HG02678 (cell line): ENCODE results near the gene PROZ.

Source experiments
- ATAC-seq: cut with Tn5 transposase; IDR thresholded peaks from one replicate; pipeline ENCODE4 v1.9.1; 2021; ENCODE audit warnings: mild to moderate bottlenecking, moderate library complexity; ENCODE audit not compliant: unreplicated experiment

The PROZ gene

DNA sequence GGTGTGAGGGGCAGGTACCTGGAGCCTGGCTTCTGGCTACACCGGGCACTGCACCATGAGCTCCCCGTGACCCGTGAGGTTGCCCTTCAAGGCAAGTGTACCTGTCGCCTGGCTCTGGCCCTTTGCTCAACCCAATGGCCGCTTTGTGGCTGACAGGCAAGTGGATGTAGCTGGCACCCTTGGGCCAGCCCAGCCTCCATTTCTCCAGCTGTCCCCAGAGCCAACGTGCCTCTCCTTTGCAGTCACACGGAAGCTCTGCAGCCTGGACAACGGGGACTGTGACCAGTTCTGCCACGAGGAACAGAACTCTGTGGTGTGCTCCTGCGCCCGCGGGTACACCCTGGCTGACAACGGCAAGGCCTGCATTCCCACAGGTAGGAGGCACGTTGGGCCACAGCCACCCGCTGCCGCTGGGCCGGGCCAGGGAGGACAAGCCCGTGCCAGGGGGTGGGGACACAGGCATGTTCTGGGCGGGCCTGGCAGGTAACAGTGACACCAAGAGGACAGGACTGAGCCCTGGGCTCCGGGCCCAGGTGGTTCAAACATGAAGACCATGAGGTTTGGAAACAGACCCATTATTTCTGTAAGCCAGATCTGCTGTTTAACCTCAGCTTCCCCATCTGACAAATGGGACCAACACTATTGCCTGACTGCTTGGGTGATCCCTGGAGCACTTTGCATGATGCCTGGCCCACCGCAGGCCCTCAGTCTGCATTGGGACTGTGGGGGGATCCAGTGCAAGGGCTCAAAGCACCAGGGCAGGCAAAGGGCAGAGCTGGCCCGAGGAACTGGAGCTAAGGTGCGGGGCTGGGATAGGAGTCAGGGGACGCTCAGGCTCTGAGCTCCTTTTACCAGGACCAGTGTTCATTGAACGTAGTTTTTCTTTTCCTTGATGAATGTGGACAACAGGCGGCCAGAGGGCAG, 17.5 kb upstream of the PROZ start:
- ATAC-seq: no peak

DNA sequence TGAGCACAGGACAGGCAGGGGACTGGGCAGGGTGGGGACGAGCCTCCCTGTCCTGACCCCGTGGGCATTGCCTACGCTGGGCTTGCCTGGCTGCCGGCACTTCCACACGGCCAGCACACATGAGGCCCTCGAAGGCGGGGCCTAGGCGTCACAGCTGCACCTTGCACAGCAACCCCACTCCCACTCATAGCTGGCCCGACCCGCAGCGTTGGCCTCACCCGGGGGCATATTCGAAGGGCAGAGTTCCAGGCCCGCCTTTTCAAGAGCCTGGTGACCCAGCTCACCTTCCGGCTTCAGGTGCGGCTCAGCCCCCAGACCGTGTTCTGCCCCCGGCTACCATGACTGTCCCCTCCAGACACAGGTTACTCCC, 16.9 kb upstream of the PROZ start:
- no peak for ATAC-seq

DNA sequence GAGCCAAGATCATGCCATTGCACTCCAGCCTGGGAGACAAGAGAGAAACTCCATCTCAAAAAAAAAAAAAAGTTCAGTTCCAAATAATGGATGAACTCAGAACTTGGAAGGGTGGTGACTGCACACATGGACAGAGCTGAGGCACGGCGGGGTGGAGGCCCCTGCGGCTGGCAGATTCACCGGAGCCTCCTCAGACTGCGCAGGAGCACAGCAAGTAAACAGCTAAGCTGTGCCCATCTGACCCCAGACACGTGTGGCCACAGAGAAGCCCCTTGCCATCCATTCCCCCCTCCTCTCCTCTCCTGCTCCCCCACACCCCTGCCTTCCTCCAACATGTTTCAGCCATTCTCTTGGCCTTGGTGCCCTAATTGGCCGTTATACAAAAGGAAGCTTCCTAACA, 15.6 kb upstream of the PROZ start:
- no peak for ATAC-seq

DNA sequence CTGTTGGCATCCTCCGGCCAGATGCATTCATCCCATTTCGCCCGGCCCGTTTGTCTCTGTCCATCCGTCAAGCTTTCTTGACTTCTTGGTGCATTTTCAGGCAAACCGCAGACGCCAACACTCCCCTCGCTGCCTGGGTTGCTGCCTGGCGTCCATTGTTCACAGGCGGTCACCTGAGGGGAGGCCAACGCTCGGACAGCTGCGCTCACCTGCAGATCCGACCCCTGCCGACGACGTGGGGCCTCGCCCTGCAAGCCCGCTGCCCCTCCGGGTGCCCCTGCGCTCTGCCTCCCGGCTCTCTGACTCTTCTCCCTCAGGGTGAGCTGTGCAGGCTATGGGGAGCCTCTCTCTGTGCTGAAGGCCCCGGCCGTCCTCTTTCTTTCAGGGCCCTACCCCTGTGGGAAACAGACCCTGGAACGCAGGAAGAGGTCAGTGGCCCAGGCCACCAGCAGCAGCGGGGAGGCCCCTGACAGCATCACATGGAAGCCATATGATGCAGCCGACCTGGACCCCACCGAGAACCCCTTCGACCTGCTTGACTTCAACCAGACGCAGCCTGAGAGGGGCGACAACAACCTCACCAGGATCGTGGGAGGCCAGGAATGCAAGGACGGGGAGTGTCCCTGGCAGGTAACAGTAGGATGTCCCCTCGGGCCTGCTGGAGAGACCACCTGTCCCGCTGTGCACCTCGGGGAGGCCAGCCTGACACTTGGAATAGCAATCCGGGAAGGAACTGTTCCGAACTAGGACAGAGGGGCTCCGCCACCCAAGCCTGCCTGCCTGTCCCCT, 14.8 kb upstream of the PROZ start:
- ATAC-seq: no peak

DNA sequence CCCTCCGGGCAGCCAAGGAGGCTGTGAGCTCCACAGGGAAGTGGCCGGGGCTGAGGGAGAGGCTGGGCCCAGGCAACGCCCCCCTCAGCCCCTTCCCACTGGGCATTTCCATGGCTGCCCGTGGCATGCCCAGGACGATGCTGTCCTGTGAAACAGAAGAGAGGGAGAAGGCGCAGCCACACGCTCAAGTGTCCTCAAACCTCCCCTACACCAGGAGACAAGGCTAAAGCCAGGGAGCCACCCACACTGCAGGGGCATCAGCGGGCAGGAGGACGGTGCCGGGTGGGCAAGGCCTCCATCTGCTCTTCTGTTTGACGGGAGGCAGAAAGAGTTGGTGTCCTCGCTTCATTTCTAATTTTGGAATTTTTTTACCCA, 14.2 kb upstream of the PROZ start:
- ATAC-seq: no peak

DNA sequence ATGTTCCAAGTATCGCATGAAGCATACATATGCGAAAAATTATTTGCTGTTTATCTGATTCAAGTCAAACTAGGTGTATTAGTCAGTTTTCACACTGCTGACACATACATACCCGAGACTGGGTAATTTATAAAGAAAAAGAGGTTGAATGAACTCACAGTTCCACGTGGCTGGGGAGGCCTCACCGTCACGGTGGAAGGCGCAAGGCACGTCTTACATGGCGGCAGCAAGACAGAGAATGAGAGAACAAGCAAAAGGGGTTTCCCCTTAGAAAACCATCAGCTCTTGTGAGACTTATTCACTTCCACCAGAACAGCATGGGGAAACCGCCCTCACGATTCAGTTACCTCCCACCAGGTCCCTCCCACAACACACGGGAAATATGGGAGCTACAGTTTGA, 13.0 kb upstream of the PROZ start:
- ATAC-seq: no peak

DNA sequence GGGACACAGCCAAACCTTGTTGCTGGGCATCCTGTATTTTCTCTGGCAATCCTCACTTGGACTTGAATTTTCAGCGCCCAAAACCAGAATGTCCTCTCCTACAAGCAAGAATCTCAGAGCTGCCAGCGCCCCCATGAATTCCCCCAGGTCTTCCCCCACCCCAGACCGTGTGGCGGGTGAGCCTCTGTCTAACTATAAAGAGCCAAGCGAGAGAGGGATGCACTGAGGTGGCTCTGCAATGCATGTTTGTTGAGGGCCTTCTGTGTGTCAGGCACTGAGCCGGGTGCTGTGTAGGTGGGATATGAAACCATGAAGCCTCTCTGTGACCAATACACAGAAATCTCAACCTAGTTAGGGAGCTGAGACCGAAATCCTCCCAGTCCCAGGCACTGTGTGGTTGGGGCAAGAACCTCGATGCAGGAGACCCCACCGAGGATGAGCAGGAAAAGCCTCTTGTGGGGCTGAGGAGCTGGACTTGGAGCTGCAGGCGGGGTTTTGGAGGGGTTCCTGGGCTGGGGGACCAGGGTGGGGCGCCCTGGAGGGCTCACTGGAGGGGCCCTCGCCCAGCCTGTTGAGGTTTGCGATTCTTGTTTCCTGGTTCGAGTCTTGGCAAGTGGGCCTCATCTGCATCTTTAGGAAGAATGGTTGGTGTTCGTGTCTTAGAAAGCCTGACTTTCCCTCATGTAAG, 12.4 kb upstream of the PROZ start:
- ATAC-seq: no peak

DNA sequence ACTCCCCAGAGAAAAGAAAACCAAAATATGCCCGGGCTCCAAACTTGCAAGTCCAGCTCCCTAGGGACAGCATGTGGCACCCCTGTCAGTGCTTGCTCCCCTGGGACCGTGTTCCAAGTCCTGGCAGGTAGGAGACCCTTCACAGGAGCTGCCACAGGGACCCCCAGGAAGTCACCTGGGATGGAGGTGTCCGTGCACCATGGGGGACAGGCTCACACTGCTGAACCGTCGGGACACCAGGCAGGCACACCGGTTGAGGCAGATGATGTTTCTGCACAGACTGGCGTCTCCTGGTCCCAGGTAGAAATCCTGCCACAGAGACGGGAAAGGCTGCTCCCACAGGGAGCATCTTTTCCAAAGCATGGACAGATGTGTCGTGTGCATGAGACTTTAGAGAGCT, 11.7 kb upstream of the PROZ start:
- no peak for ATAC-seq

DNA sequence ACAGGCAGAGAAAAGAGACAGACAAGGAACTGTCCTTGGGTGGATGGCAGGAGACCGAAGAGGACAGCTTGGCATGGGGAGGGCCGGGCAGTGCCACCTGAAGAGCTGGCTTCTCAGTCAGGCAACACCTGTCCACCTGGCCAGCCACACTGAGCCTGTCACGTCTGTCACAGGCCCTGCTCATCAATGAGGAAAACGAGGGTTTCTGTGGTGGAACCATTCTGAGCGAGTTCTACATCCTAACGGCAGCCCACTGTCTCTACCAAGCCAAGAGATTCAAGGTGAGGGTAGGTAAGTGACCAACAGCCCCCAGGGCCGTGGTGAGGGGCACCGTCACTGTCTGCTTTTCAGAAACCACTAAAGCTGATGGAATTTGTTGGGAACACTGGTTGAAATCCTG, 11.2 kb upstream of the PROZ start:
- ATAC-seq: no peak

DNA sequence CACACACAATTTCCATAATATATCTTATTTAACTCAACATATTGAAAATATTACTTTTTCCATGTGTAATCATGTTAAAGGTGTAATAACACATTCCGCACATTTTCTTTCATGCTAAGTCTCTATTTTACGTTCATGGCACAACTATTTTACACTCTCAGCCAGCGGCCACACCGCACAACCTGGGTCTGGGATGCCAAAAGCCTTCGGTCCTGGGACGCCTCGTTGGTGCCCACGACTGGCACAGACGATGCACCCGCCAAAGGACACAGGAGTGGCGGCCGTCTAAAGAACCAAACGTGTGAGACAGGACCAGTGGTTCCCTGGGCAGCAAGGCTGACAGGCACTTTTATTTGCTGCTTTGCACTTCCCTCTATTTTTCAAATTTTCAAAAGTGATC, 10.0 kb upstream of the PROZ start:
- ATAC-seq: no peak

DNA sequence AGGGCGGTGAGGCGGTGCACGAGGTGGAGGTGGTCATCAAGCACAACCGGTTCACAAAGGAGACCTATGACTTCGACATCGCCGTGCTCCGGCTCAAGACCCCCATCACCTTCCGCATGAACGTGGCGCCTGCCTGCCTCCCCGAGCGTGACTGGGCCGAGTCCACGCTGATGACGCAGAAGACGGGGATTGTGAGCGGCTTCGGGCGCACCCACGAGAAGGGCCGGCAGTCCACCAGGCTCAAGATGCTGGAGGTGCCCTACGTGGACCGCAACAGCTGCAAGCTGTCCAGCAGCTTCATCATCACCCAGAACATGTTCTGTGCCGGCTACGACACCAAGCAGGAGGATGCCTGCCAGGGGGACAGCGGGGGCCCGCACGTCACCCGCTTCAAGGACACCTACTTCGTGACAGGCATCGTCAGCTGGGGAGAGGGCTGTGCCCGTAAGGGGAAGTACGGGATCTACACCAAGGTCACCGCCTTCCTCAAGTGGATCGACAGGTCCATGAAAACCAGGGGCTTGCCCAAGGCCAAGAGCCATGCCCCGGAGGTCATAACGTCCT, 9.4 kb upstream of the PROZ start:
- ATAC-seq: no peak

DNA sequence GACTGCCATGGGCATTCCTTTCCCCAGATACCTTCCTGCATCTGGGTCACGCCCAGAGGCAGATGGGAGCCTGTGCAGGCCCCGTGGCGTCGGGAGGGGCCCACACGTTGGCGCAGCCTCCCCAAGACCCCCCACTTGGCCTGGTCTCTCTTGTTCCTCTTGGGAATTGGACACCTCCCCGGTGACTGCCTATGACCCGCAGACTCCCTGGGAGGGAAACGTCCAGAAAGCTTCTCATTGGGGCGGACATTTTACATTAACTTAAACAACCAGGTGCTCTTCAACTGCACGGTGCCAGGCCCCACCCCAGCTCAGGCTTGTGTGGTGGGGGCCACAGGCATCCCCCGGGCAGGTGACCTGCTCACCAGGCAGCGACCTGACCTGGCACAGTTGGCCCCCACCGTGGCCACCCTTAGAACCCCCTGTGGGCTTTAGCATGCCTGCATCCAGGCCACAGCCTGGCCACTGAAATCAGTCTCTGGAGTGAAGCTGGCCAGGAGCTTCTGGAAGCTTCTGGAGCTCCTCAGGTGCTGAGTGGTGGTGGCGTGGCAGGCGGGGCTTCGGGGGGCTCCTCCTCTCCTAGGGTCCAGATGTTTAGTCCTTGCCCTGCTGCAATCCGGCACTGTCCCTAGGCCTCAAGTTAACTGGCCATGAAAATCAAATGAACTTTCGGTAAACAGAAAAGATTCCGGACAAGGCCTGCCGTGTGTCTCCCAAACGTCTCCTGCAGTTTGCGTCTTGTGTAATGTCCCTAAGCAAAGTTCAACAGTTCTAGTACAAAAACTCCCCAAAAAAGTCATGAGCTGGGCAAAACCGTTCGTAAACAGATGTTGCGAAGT, 8.5 kb upstream of the PROZ start:
- ATAC-seq: no peak

DNA sequence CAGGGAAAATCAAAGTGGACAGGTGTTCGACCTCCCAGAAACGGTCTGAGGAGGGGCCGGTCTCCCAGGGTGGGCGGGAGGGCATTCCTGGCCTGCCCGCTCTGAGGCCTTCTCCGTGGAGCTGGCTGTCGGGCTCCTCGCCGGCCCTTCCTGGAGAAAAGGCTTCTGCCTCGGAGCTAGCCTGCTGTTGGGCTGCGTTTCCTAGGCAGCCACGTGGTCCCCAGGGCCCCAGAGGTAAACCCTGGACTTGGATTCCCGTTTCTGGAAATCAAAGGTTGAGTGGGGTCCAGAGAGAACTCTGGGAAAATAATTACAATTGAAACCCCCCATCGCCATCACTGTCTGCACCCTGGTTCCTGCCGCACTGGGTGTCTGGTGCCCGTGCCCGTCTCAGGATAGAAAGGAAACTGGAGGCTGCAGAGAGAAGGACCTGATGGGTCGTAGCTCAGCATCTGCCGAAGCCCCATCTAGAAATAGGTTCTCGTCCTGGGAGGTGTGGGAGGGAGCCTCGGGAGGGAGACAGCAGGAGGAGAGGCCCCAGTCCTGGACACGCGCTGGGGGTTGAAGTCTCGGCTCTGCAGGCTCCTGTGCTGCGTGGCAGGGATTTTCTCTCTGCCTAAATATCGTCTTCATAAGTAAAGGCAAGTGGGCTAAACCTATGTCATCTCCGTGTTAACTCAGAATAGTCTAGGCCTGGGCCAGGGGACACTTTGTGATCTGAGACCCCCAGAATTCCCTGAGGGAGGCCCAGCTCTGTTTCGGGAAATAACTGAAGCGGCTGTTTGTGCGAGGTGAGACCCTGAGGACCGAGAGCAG, 7.7 kb upstream of the PROZ start:
- no peak for ATAC-seq

DNA sequence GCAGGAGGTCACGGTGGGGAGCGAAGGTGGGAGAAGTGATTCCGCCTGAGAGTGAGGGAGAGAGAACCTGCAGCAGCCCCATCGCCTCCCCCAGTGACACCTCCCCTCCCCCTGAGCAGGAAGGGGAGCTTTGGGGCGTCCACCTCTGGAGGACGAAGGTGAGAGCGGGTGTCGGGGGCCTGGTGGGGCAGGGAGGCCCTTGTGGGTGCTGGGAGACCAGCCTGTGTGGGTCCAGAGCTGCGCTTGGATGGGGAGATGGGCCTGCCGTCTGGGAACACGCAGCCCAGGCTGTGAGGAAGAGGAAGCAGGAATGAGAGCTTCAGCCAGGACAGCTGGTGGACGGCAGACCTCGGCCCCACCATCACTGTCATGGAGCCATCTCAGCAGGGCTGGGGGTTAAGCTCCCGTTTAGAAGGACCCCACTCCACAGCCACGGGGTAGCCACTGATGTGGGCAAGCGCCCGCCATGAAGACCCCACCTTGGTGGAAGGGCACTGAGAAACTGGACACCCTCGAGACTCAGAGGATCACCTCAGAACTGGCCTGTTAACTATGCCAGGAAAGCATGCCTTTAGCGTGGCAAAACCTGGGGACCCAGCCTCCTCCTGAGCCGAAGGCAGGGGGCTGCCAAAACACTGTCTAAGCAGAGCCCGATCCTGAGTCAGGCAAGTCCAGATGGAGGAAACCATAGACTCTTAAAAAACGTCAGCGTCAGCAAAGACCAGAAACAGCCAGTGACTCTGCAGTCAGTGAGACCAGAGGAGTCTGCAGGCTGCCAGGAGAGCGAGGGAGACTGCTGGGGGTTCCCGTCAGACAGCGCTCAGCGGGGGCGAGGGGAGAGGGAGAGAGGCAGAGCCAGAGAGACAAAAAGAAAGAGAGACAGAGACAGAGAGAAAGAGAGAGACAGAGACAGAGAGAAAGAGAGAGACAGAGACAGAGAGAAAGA, 6.4 kb upstream of the PROZ start:
- ATAC-seq: no peak

DNA sequence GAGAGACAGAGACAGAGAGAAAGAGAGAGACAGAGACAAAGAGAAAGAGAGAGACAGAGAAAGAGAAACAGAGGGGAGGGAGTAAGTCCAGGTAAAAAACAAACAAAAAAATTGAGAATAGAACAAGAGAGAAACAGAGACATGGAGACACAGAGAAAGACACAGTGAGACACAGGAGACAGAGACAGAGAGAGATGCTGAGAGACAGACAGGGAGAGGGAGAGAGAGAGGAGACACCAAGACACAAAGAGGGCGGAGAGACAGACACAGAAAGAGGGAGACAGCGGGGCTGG, 5.8 kb upstream of the PROZ start:
- peak; percentile 11 for ATAC-seq

DNA sequence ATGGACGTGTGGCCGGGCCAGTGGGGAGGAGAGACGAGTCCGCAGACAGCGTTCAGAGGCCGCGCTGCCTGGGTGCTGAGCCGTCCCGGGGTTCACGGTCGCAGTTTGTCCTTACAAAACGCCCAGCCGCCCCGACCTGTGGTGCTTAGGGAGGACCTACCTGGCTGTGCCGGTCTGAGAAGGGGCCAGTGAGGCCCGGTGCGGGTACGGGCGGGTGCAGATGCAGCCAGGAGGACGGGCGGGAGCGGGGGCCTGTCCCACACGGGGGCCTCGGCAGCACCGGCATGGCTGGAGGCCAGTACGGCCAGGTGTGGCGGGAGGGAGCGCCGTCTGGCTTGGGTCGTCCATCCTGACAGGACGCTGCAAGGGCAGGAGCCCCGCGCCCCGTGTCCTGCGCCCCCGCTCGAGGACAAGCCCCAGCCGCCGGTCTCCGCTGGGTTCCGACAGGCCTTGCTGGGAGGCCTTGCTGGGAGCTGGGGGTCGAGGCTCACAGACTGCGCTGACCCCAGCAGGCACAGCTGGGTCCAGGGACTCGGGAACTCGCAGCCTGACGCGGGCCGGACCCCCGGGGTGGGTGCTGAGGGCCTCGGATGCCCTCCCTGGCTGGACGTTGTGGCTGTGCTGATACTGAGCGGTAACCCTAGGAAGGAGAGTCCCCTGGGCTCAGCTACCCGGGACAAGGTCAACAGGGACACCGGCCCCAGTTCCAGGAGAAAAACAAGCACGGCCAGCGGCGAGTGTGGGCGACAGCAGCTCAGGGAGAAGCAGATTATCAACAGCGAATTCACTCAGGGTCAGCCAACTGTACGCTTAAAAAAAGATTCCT, 5.3 kb upstream of the PROZ start:
- ATAC-seq: peak; percentile 30

DNA sequence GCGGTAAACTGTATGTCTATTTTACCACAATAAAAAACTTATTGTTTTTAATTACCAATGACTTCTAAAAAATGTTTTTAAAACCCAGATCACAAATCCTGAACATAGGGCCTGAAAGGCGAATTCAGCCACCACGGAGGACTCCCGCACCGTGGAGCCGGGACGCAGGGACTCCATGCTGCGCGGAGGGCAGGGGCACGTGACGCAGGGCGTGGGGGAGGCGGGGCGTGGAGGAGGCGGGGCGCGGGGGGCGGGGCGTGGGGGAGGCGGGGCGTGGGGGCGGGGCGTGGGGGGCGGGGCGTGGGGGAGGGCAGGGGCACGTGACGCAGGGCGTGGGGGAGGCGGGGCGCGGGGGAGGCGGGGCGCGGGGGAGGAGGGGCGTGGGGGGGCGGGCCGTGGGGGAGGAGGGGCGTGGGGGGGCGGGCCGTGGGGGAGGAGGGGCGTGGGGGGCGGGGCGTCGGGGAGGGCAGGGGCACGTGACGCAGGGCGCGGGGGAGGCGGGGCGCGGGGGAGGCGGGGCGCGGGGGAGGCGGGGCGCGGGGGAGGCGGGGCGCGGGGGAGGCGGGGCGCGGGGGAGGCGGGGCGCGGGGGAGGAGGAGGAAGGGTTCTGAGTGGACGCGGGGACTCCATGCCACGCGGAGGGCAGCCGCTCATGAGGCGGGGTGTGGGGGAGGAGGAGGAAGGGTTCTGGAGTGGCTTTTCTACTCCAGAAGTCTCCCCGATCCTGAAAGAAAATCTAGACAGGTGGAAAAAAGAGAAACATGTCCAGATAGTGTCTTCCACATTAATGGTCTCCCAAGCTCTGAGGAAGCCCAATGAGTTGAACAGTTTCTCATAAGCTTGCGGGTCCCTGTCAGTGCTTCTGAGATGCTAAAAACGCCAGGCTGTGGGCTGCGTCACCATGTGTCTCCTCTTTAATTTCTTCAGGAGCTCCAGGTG, 4.4 kb upstream of the PROZ start:
- peak; percentile 69 for ATAC-seq
